Measurements from ENCODE around the gene STK32B. TPM values are rescaled to one million over a fixed set of nuclear protein-coding genes. Genes with fewer than 3 reads are reported as not detected.

Gene STK32B
- total RNA-seq, 4 donors from 2014 or later, result 2.4 to 3.9 (median 3.1) TPM

GRCh38 chr4:5100986-5101385 is 49.7 kb downstream of the STK32B start:
- ATAC-seq (ENCODE audit: low FRiP score), result no peak
- TF ChIP-seq, protein P1, sequence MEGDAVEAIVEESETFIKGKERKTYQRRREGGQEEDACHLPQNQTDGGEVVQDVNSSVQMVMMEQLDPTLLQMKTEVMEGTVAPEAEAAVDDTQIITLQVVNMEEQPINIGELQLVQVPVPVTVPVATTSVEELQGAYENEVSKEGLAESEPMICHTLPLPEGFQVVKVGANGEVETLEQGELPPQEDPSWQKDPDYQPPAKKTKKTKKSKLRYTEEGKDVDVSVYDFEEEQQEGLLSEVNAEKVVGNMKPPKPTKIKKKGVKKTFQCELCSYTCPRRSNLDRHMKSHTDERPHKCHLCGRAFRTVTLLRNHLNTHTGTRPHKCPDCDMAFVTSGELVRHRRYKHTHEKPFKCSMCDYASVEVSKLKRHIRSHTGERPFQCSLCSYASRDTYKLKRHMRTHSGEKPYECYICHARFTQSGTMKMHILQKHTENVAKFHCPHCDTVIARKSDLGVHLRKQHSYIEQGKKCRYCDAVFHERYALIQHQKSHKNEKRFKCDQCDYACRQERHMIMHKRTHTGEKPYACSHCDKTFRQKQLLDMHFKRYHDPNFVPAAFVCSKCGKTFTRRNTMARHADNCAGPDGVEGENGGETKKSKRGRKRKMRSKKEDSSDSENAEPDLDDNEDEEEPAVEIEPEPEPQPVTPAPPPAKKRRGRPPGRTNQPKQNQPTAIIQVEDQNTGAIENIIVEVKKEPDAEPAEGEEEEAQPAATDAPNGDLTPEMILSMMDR (IDR thresholded peaks at IDR 0.05), result no peak
- no peak for DNase-seq (ENCODE audit: low spot score)

- ATAC-seq (ENCODE audit: low FRiP score) (no peak), DNase-seq (ENCODE audit: low spot score) (no peak)
- TF ChIP-seq, protein P1 (IDR thresholded peaks at IDR 0.05), result no peak
Observed at GRCh38 chr4:5101571-5101970, 50.3 kb downstream of the STK32B start.

DNA sequence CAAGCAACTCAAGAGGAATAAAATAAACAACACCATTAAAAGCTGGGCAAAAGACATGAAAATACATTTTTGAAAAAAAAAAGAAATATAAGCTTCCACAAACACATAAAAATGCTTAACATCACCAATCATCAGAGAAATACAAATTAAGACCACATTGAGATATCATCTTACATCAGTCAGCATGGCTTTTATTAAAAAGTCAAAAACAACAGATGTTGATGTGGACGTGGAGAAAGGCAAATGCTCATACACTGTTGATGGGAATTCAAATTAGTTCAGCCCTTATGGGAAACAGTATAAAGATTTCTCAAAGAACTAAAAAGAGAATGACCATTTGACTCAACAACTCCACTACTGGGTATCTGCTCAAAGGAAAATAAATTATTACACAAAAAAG is 59.6 kb downstream of the STK32B start:
- ATAC-seq (ENCODE audit: low FRiP score), result no peak
- TF ChIP-seq, protein P1 (IDR thresholded peaks at IDR 0.05), result no peak
- no peak for DNase-seq (ENCODE audit: low spot score)

DNA sequence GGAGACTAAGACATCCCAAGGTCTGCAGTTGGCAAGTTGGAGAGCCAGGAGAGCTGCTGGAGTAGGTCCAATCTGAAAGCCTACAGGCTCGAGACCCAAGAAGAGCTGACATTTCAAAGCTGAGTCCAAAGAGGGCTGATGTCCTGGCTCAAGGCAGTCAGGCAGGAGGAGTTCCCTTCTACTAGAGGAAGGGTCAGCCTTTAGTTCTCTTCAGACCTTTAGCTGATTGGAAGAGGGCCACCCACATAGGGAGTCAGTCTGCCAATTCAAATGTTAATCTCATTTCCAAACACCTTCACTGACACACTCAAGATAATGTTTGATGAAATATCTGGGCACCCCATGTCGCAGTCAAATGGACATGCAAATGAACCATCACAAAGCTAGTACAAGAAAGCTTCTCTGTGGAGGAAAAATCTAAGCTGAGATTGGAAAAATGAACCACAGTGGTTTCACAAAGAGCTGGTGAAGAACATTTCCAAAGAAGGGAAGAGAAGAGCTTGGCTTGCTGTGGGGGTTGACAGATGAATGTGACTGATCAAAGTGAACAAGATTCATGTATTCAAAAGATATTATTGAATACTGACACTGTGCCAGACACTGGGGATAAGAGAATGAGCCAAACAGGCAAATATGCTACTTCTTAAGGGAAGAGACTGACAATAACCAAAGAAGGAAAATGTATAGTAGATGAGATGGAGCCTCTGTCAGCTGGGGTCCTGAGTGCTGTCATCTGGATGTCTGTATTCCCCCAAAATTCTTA is 61.2 kb downstream of the STK32B start:
- ATAC-seq (ENCODE audit: low FRiP score), result no peak
- TF ChIP-seq, protein P1 (IDR thresholded peaks at IDR 0.05), result no peak
- no peak for DNase-seq (ENCODE audit: low spot score)

DNA sequence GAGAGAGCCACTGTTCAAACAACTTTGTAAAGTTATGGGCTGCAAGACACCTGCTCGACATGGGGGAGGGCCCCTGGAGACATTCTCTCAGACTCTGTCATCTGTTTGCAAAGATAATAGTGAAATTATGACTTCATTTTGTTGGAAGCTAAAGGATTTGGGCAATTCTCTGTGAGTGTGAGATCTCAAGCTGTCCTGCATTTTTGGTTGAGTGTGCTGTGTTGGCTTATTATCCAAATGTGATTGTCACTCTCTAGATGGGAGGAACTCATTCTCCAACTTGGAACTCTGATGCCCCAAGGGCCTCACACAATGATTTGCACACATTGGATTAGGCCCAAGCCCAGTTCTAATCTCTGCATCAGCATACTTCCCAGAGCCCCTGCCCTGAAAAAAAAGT is 63.7 kb downstream of the STK32B start:
- no peak for DNase-seq (ENCODE audit: low spot score)
- no peak for ATAC-seq (ENCODE audit: low FRiP score)
- TF ChIP-seq, protein P1 (IDR thresholded peaks at IDR 0.05), result no peak

GRCh38 chr4:5118091-5118786 is 67.0 kb downstream of the STK32B start:
- TF ChIP-seq, protein P1 (IDR thresholded peaks at IDR 0.05), result no peak
- DNase-seq (ENCODE audit: low spot score), result no peak
- no peak for ATAC-seq (ENCODE audit: low FRiP score)

All from omental fat pad (tissue), 4 donors.